ENCODE measurements around the gene ADCY2. TPM values are rescaled to one million over a fixed set of nuclear protein-coding genes. Genes with fewer than 3 reads are reported as not detected.

Gene ADCY2
- total and polyA plus RNA-seq, 2 of the 13 experiments (the other 11 are each of a cell fraction or from before 2014, with no cell fraction given): not detected

GRCh38 chr5:7871653-7872052 lies 475.7 kb downstream of the ADCY2 start (continued):
- TF ChIP-seq, protein P1, sequence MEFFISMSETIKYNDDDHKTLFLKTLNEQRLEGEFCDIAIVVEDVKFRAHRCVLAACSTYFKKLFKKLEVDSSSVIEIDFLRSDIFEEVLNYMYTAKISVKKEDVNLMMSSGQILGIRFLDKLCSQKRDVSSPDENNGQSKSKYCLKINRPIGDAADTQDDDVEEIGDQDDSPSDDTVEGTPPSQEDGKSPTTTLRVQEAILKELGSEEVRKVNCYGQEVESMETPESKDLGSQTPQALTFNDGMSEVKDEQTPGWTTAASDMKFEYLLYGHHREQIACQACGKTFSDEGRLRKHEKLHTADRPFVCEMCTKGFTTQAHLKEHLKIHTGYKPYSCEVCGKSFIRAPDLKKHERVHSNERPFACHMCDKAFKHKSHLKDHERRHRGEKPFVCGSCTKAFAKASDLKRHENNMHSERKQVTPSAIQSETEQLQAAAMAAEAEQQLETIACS (CRISPR knock-in tag; IDR thresholded peaks at IDR 0.05): no peak
- no peak for TF ChIP-seq GATAD1 (CRISPR knock-in tag; IDR thresholded peaks at IDR 0.05)
- no peak for TF ChIP-seq RNF2 (conservative IDR thresholded peaks at IDR 0.05; ENCODE audit: low read depth)
- TF ChIP-seq, protein P2, sequence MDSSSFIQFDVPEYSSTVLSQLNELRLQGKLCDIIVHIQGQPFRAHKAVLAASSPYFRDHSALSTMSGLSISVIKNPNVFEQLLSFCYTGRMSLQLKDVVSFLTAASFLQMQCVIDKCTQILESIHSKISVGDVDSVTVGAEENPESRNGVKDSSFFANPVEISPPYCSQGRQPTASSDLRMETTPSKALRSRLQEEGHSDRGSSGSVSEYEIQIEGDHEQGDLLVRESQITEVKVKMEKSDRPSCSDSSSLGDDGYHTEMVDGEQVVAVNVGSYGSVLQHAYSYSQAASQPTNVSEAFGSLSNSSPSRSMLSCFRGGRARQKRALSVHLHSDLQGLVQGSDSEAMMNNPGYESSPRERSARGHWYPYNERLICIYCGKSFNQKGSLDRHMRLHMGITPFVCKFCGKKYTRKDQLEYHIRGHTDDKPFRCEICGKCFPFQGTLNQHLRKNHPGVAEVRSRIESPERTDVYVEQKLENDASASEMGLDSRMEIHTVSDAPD (CRISPR knock-in tag; IDR thresholded peaks at IDR 0.05): no peak

GRCh38 chr5:7872517-7873130 lies 476.7 kb downstream of the ADCY2 start:
- H3K27me3 ChIP-seq (ENCODE audit: control insufficient read depth in 1 of 2, insufficient read depth in 2 of 2, low read length in 2 of 2): no peaks in the 10 kb centered on the region; a peak in 1 of 5 replicates
- H3K36me3 ChIP-seq (replicated peaks in 1 of 2; ENCODE audit: control insufficient read depth in 1 of 2, insufficient read depth in 2 of 2, low read length in 2 of 2): peaks cover 3 to 53% of the 10 kb centered on the region in 2 experiments
- H3K27ac ChIP-seq (ENCODE audit: extremely low read length, insufficient read depth, low read length): no peak overlapping the region
- H3K9ac ChIP-seq (ENCODE audit: insufficient read depth, low read depth, low read length): no peak overlapping the region
- TF ChIP-seq SNAPC4 (CRISPR knock-in tag; IDR thresholded peaks at IDR 0.05) (no peak), LCORL (IDR thresholded peaks at IDR 0.05) (no peak), LCORL (CRISPR knock-in tag; IDR thresholded peaks at IDR 0.05) (no peak), ZC3H4 (CRISPR knock-in tag; IDR thresholded peaks at IDR 0.05; ENCODE audit: borderline replicate concordance) (no peak), BHLHE40 (IDR thresholded peaks at IDR 0.05; ENCODE audit: low read length) (no peak), HNRNPLL (IDR thresholded peaks at IDR 0.05; ENCODE audit: low read depth, low read length, poor library complexity, severe bottlenecking) (no peak), ZNF792 (CRISPR knock-in tag; IDR thresholded peaks at IDR 0.05) (no peak)
- TF ChIP-seq, protein P3, sequence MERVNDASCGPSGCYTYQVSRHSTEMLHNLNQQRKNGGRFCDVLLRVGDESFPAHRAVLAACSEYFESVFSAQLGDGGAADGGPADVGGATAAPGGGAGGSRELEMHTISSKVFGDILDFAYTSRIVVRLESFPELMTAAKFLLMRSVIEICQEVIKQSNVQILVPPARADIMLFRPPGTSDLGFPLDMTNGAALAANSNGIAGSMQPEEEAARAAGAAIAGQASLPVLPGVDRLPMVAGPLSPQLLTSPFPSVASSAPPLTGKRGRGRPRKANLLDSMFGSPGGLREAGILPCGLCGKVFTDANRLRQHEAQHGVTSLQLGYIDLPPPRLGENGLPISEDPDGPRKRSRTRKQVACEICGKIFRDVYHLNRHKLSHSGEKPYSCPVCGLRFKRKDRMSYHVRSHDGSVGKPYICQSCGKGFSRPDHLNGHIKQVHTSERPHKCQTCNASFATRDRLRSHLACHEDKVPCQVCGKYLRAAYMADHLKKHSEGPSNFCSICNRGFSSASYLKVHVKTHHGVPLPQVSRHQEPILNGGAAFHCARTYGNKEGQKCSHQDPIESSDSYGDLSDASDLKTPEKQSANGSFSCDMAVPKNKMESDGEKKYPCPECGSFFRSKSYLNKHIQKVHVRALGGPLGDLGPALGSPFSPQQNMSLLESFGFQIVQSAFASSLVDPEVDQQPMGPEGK (CRISPR knock-in tag; IDR thresholded peaks at IDR 0.05): no peak
- 94% methylated on average over 4 of the region's 4 CpGs for WGBS (ENCODE audit: low lambda C conversion rate)
- no peak overlapping the region for H2AFZ ChIP-seq (ENCODE audit: low read length)
- H4K20me1 ChIP-seq (ENCODE audit: insufficient read depth, low read length): peaks cover 15% of the 10 kb centered on the region; the same call in 1 of the 2 replicates
- no TSS peak for BruUV-seq (replicated peaks)
- peaks cover 53% of the 10 kb centered on the region for H3K4me1 ChIP-seq (ENCODE audit: insufficient read depth, low read length)
- no peak for FAIRE-seq
- H3K9me3 ChIP-seq (ENCODE audit: low read length): no peaks in the 10 kb centered on the region
- no peak overlapping the region for H3K4me2 ChIP-seq (ENCODE audit: low read depth, low read length)
- in situ Hi-C loops (cut with HindIII; ENCODE audit: extremely low pct_ligation_motif_present, low pct_unique_long_range_greater_than_20kb) (no loop called here), intact Hi-C loops (cut with micrococcal nuclease; ENCODE audit: unreplicated experiment) (loop anchor here (5.0 kb wide), 1 partner anchor 1240 kb away; the partner anchor contains the start of genes NSUN2 and SRD5A1)
- no peak for ATAC-seq
- H3K79me2 ChIP-seq (ENCODE audit: insufficient read depth, low read length): peaks cover 87% of the 10 kb centered on the region
- ChIA-PET CTCF (ENCODE audit: low intra/inter-chr PET ratio, low total read pairs) (no interaction called here), POLR2A (interaction anchor here (1.9 kb wide), 1 partner anchor 22 kb away, joined by 4 read pairs; the partner anchor contains the start of gene CFAP90)
- no peak for DNase-seq (ENCODE audit: low spot score)
- no peak overlapping the region for H3K4me3 ChIP-seq (replicated peaks in 1 of 3; ENCODE audit: insufficient read depth in 1 of 3, low read depth in 2 of 3, low read length in 3 of 3)
